ENCODE results near the gene LRRN2. TPM values are rescaled to one million over a fixed set of nuclear protein-coding genes. Genes with fewer than 3 reads are reported as not detected.

The LRRN2 gene
- total RNA-seq, 2 donors from 2014 or later: 11.4 to 16.2 TPM

- no peaks in the 10 kb centered on the region for H3K36me3 Mint-ChIP-seq (ENCODE audit: low read depth)
- 0 to 2% methylated on average over 10 to 42 of the region's 42 CpGs for WGBS, 2 experiments (ENCODE audit: insufficient coverage in 1 of 2, insufficient read length in 1 of 2)
- peaks cover 10% of the 10 kb centered on the region for H3K4me1 Mint-ChIP-seq
- TF ChIP-seq CTCF (conservative IDR thresholded peaks at IDR 0.05): no peak
- H3K27ac Mint-ChIP-seq: peak overlapping the region; percentile 72
- Histone ChIP-seq H3K9ac (ENCODE audit: extremely low read depth, low read length, poor library complexity, severe bottlenecking) (peak overlapping the region; percentile 53), H3K4me1 (ENCODE audit: control insufficient read depth, insufficient read depth, low read length) (peaks cover 9% of the 10 kb centered on the region), H3K27ac (ENCODE audit: low read depth, low read length) (no peak overlapping the region), H3K27me3 (ENCODE audit: control insufficient read depth, insufficient read depth, low read length, poor library complexity, severe bottlenecking) (peaks cover 21% of the 10 kb centered on the region), H3K4me3 (ENCODE audit: low read length) (peak overlapping the region; percentile 79), H3K9me3 (ENCODE audit: control insufficient read depth, low read length) (no peaks in the 10 kb centered on the region), H3K36me3 (ENCODE audit: control insufficient read depth, insufficient read depth, low read length) (no peaks in the 10 kb centered on the region)
- peak overlapping the region; percentile 89 for H3K4me3 Mint-ChIP-seq
- H3K9me3 Mint-ChIP-seq: no peaks in the 10 kb centered on the region
- DNase-seq: peak; percentile 83
- peaks cover 39% of the 10 kb centered on the region for H3K27me3 Mint-ChIP-seq (ENCODE audit: insufficient read depth)
Measured at GRCh38 chr1:204684571-204685235, 835 bp downstream of the LRRN2 start.

GRCh38 chr1:204684206-204684570, 1.4 kb downstream of the LRRN2 start:
- peak overlapping the region; percentile 89 for H3K4me3 Mint-ChIP-seq
- H3K4me1 Mint-ChIP-seq: peaks cover 10% of the 10 kb centered on the region
- Histone ChIP-seq H3K9me3 (ENCODE audit: control insufficient read depth, low read length) (no peaks in the 10 kb centered on the region), H3K27ac (ENCODE audit: low read depth, low read length) (no peak overlapping the region), H3K27me3 (ENCODE audit: control insufficient read depth, insufficient read depth, low read length, poor library complexity, severe bottlenecking) (peaks cover 21% of the 10 kb centered on the region), H3K9ac (ENCODE audit: extremely low read depth, low read length, poor library complexity, severe bottlenecking) (no peak overlapping the region), H3K4me1 (ENCODE audit: control insufficient read depth, insufficient read depth, low read length) (peaks cover 9% of the 10 kb centered on the region), H3K36me3 (ENCODE audit: control insufficient read depth, insufficient read depth, low read length) (no peaks in the 10 kb centered on the region), H3K4me3 (ENCODE audit: low read length) (peak overlapping the region; percentile 79)
- H3K9me3 Mint-ChIP-seq: no peaks in the 10 kb centered on the region
- TF ChIP-seq CTCF (conservative IDR thresholded peaks at IDR 0.05): no peak
- 31 to 51% methylated on average over 4 to 14 of the region's 14 CpGs for WGBS, 2 experiments (ENCODE audit: insufficient coverage in 1 of 2, insufficient read length in 1 of 2)
- H3K27ac Mint-ChIP-seq: no peak overlapping the region
- H3K27me3 Mint-ChIP-seq (ENCODE audit: insufficient read depth): peaks cover 35% of the 10 kb centered on the region
- no peaks in the 10 kb centered on the region for H3K36me3 Mint-ChIP-seq (ENCODE audit: low read depth)
- peak; percentile 62 for DNase-seq

GRCh38 chr1:204683284-204684205, 2.0 kb downstream of the LRRN2 start:
- H3K4me1 ChIP-seq (ENCODE audit: control insufficient read depth, insufficient read depth, low read length): peaks cover 9% of the 10 kb centered on the region
- no peaks in the 10 kb centered on the region for H3K9me3 ChIP-seq (ENCODE audit: control insufficient read depth, low read length)
- peaks cover 21% of the 10 kb centered on the region for H3K27me3 ChIP-seq (ENCODE audit: control insufficient read depth, insufficient read depth, low read length, poor library complexity, severe bottlenecking)
- DNase-seq: no peak
- 79 to 81% methylated on average over 4 to 10 of the region's 10 CpGs for WGBS, 2 experiments (ENCODE audit: insufficient coverage in 1 of 2, insufficient read length in 1 of 2)
- TF ChIP-seq CTCF (conservative IDR thresholded peaks at IDR 0.05): no peak
- peak overlapping the region; percentile 89 for H3K4me3 Mint-ChIP-seq
- H3K36me3 ChIP-seq (ENCODE audit: control insufficient read depth, insufficient read depth, low read length): no peaks in the 10 kb centered on the region
- no peaks in the 10 kb centered on the region for H3K9me3 Mint-ChIP-seq
- no peaks in the 10 kb centered on the region for H3K36me3 Mint-ChIP-seq (ENCODE audit: low read depth)
- H3K4me1 Mint-ChIP-seq: peaks cover 10% of the 10 kb centered on the region
- peaks cover 30% of the 10 kb centered on the region for H3K27me3 Mint-ChIP-seq (ENCODE audit: insufficient read depth)
- H3K4me3 ChIP-seq (ENCODE audit: low read length): peak overlapping the region; percentile 79
- no peak overlapping the region for H3K27ac Mint-ChIP-seq
- no peak overlapping the region for H3K9ac ChIP-seq (ENCODE audit: extremely low read depth, low read length, poor library complexity, severe bottlenecking)
- no peak overlapping the region for H3K27ac ChIP-seq (ENCODE audit: low read depth, low read length)
